Right atrium auricular region (tissue), 2 donors: ENCODE data around the gene KCTD8. TPM values are rescaled to one million over a fixed set of nuclear protein-coding genes. Genes with fewer than 3 reads are reported as not detected.
"Not testable (repeated sequence)": the region's sequence is repeated elsewhere in the genome, so short reads cannot be mapped to it uniquely, and the experiment has no call there.

Experiments used
- DNase-seq: peaks from one replicate; pipeline ENCODE4 v3.0.0-alpha.2; 2019; ENCODE audit warnings: low spot score
- H3K27ac ChIP-seq, 2 donors: fragments of 200-600 bp; sonication (generic); 1 replicate in 1 of 2; 2 replicates in 1 of 2; pipeline ENCODE4 v1.5.1; 2016 to 2019
- H3K27me3 ChIP-seq, 2 donors: fragments of 200-600 bp; sonication (generic); one replicate each; pipeline versions ENCODE4 v1.5.1 to v1.6.0; 2017 to 2019
- H3K36me3 ChIP-seq: fragments of 200-600 bp; sonication (generic); one replicate; pipeline ENCODE4 v1.5.1; 2016
- H3K4me1 ChIP-seq, 2 donors: fragments of 200-600 bp; sonication (generic); one replicate each; pipeline versions ENCODE4 v1.5.1 to v1.6.0; 2017 to 2019
- H3K4me3 ChIP-seq, 2 donors: fragments of 200-600 bp; sonication (generic); 1 replicate in 1 of 2; 2 replicates in 1 of 2; pipeline ENCODE4 v1.5.1; 2017 to 2019; ENCODE audit warnings: mild to moderate bottlenecking in 1 of 2, moderate library complexity in 1 of 2
- H3K9me3 ChIP-seq, 2 donors: fragments of 200-600 bp; sonication (generic); one replicate each; pipeline ENCODE4 v1.5.1; 2019
- CTCF ChIP-seq, 2 donors: fragments of 200-600 bp; sonication (generic); IDR thresholded peaks; one replicate each; pipeline ENCODE4 v1.5.1; 2019; ENCODE audit warnings: antibody characterized with exemption in 2 of 2
- total RNA-seq, 2 donors: library from RNA; depleted of rRNA; stranded (reverse); fragments of >200 nt; gene quantifications; one replicate each; pipeline ENCODE4 v1.1.0, GENCODE V29; 2016

Gene KCTD8
- total RNA-seq, 2 donors from 2014 or later: 0.74 to 1.0 TPM

DNA sequence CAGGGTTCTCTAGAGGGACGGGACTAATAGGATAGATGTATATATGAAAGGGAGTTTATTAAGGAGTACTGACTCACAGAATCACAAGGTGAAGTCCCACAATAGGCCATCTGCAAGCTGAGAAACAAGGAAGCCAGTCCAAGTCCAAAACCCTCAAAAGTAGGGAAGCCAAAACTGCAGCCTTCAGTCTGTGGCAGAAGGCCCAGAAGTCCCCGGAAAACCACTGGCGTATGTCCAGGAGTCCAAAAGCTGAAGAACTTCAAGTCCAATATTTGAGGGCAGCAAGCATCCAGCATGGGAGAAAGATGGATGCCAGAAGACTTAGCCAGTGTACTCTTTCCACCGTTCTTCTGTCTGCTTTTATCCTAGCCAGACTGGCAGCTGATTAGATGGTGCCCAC lies 227.2 kb downstream of the KCTD8 start:
- Histone ChIP-seq H3K9me3 (no peaks in the 10 kb centered on the region), H3K27ac (no peak overlapping the region), H3K27me3 (no peaks in the 10 kb centered on the region), H3K4me1 (no peaks in the 10 kb centered on the region), H3K4me3 (no peak overlapping the region), H3K36me3 (no peaks in the 10 kb centered on the region)
- no peak for DNase-seq
- no peak for TF ChIP-seq CTCF (IDR thresholded peaks at IDR 0.05)

DNA sequence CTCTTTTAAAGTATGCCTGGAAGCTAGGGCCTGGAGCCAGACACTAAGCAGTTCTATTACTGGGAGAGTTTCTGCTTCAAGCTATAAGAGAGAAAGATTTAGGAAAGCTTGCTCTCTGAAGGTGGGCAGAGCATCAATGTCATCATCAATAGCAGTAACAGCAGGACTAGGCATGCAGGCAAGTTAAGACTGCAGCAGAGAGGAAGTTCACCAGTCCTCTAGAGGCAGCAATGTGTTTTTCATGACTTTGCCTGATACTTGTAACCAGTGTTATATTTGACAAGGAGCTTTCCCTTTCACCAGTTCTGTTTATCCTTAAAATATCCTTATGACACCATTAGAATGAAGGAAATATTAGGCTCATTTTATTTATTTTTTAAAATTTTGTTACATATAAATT lies 237.9 kb downstream of the KCTD8 start:
- H3K4me3 ChIP-seq: no peak overlapping the region
- TF ChIP-seq CTCF (IDR thresholded peaks at IDR 0.05): no peak
- no peaks in the 10 kb centered on the region for H3K9me3 ChIP-seq
- no peaks in the 10 kb centered on the region for H3K27me3 ChIP-seq
- H3K4me1 ChIP-seq: no peaks in the 10 kb centered on the region
- no peak for DNase-seq
- no peak overlapping the region for H3K27ac ChIP-seq
- H3K36me3 ChIP-seq: no peaks in the 10 kb centered on the region

DNA sequence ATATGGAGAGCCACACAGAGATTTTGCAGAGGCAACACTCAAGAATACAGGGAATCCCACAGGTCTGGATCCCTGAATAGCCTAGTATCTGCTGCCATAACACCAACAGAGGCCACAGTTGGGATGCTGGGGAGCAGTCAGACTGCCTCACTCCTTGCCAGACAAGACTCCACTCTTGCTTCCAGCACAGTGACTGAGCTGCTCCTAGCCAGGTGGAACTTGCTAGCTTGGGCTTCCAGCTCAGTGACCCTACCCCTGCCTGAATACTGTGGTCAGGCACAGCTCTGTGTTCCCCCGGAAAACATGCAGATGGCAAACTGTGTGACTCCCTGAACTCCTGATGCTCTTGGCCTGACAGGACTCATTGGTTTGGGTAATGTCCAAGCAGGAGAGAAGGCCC lies 251.8 kb downstream of the KCTD8 start:
- no peaks in the 10 kb centered on the region for H3K36me3 ChIP-seq
- no peak for DNase-seq
- no peaks in the 10 kb centered on the region for H3K27me3 ChIP-seq
- no peak overlapping the region for H3K27ac ChIP-seq
- H3K9me3 ChIP-seq: peaks cover 0 to 11% of the 10 kb centered on the region in 2 donors
- TF ChIP-seq CTCF (IDR thresholded peaks at IDR 0.05): no peak
- no peaks in the 10 kb centered on the region for H3K4me1 ChIP-seq
- H3K4me3 ChIP-seq: no peak overlapping the region

DNA sequence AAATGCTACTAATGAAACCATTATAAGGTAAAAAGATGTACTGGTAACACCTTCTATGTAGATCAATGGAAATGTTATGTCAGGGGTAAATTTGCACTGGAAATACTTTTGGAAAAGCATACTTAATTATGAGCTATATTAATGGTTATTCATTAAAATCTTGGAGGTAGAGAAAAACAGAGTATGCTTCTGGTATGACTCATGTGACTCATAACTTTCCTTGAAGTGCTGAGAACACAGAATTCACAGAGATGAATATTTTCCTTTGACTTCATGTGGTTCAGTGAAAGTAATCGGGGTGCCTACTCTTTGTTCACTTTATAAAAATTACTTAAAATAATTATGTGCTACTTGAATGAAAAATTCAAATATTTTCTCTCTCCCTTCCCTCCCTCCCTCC lies 254.2 kb downstream of the KCTD8 start:
- no peak overlapping the region for H3K4me3 ChIP-seq
- no peaks in the 10 kb centered on the region for H3K27me3 ChIP-seq
- no peaks in the 10 kb centered on the region for H3K36me3 ChIP-seq
- H3K27ac ChIP-seq: no peak overlapping the region
- peaks cover 0 to 6% of the 10 kb centered on the region in 2 donors for H3K9me3 ChIP-seq
- no peak for DNase-seq
- no peaks in the 10 kb centered on the region for H3K4me1 ChIP-seq
- TF ChIP-seq CTCF (IDR thresholded peaks at IDR 0.05): no peak

DNA sequence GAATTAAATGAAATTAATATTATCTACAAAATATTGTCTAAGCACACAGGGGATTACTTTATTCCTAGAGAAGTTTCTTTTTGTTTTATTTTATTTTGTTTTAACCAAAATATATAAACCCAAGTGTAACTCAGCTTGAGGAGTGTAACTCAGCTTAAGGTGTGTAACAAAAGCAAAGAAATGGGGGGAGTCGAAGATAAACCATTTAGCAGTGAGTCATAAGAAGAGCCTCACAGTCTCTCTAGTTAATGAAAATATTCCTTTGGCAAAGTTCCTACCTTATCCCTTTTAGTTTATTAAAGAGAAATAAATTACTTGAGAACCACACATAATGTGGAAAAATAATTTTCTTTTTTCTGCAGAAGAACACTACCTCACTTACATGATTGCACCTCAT lies 261.8 kb downstream of the KCTD8 start:
- H3K9me3 ChIP-seq: no peaks in the 10 kb centered on the region
- H3K4me1 ChIP-seq: no peaks in the 10 kb centered on the region
- no peak overlapping the region for H3K4me3 ChIP-seq
- no peak for TF ChIP-seq CTCF (IDR thresholded peaks at IDR 0.05)
- DNase-seq: no peak
- H3K36me3 ChIP-seq: no peaks in the 10 kb centered on the region
- no peak overlapping the region for H3K27ac ChIP-seq
- H3K27me3 ChIP-seq: no peaks in the 10 kb centered on the region

DNA sequence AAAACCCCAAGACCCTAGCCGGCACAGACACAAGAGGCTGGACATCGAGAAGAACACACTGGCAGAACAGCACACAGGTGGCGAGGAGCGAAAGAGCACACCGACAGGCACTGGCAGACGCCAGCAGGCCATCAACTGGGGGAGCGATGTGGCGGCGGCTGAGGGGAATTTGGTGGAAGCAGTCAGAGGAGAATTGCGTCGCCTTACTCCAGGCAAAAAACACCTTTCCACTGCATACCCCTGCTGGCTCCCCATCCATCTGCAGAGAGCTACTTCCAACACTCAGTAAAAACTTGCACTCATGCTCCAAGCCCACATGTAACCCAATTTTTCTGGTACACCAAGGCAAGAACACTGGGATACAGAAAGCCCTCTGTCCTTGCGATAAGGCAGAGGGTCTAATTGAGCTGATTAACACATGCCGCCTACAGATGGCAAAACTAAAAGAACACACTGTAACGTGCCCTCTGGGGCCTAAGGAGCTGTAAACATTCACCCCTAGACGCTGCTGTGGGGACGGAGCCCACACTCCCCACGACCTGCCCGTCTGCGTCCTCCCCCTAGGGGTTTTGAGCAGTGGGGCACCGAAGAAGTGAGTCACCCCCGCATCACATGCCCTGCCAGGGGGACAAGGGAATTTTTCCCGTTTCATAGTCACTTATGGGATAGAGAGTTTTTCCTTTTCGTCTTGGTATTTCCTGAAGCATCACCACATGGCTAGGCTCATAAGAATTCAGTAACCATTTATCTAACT lies 262.3 kb downstream of the KCTD8 start:
- Histone ChIP-seq H3K27ac (no peak overlapping the region), H3K4me3 (no peak overlapping the region), H3K27me3 (no peaks in the 10 kb centered on the region)

DNA sequence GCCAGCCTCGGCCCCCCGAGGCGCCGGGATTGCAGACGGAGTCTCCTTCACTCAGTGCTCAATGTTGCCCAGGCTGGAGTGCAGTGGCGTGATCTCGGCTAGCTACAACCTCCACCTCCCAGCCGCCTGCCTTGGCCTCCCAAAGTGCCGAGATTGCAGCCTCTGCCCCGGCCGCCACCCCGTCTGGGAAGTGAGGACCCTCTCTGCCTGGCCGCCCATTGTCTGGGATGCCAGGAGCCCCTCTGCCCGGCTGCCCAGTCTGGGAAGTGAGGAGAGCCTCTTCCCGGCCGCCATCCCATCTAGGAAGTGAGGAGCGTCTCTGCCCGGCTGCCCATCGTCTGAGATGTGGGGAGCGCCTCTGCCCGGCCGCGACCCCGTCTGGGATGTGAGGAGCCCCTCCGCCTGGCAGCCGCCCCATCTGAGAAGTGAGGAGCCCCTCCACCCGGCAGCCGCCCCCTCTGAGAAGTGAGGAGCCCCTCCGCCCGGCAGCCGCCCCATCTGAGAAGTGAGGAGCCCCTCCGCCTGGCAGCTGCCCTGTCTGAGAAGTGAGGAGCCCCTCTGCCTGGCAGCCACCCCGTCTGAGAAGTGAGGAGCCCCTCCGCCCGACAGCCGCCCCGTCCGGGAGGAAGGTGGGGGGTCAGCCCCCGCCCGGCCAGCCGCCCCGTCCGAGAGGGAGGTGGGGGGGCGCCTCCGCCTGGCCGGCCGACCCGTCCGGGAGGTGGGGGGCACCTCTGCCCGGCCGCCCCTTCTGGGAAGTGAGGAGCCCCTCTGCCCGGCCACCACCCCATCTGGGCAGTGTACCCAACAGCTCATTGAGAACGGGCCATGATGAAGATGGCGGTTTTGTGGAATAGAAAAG lies 266.9 kb downstream of the KCTD8 start:
- not testable (repeated sequence) for H3K36me3 ChIP-seq, DNase-seq

More for the DNA sequence above, 262.3 kb downstream of the KCTD8 start:
- no peak for TF ChIP-seq CTCF (IDR thresholded peaks at IDR 0.05)
- H3K4me1 ChIP-seq: no peaks in the 10 kb centered on the region
- no peaks in the 10 kb centered on the region for H3K36me3 ChIP-seq
- no peak for DNase-seq
- H3K9me3 ChIP-seq: no peaks in the 10 kb centered on the region

GRCh38 chr4:44167766-44168165 lies 280.8 kb downstream of the KCTD8 start:
- H3K27me3 ChIP-seq, H3K9me3 ChIP-seq, DNase-seq, H3K36me3 ChIP-seq, H3K27ac ChIP-seq, H3K4me1 ChIP-seq, H3K4me3 ChIP-seq: not testable (repeated sequence)

More for the DNA sequence above, 266.9 kb downstream of the KCTD8 start:
- not testable (repeated sequence) for H3K27me3 ChIP-seq, H3K4me3 ChIP-seq, H3K4me1 ChIP-seq, H3K9me3 ChIP-seq, H3K27ac ChIP-seq
